HEK293 (cell line): ENCODE measurements around the gene C6orf89.

Experiments
- CTCF ChIA-PET: fragments of 350-600 bp; formaldehyde crosslinking; extraction: SDS; loops from one replicate; lab custom pipeline; 2021; ENCODE audit warnings: antibody characterized with exemption; lab: Yijun Ruan, JAX
- POLR2A ChIA-PET: fragments of 300-600 bp; formaldehyde crosslinking; extraction: SDS; loops from one replicate; lab custom pipeline; 2020; ENCODE audit warnings: antibody characterized with exemption, inconsistent platforms; lab: Yijun Ruan, JAX
- H3K27ac ChIP-seq: fragments of 200-500 bp; sonication (Bioruptor generic); 2 replicates; pipeline ENCODE4 v1.5.1; 2014; ENCODE audit warnings: low read depth, low read length, control low read depth, inconsistent platforms; ENCODE audit errors: extremely low read depth
- H3K36me3 ChIP-seq, 2 experiments: fragments of 200-500 bp in 1 of 2; sonication (Bioruptor generic) in 1 of 2; 1 replicate in 1 of 2; 2 replicates in 1 of 2; pipeline ENCODE4 v1.5.1; 2014 to 2017; ENCODE audit warnings: inconsistent platforms in 2 of 2, low read length in 2 of 2; ENCODE audit not compliant: control insufficient read depth in 2 of 2, insufficient read depth in 1 of 2
- H3K4me1 ChIP-seq: fragments of 200-500 bp; sonication (Bioruptor generic); 2 replicates; pipeline ENCODE4 v1.5.1; 2014; ENCODE audit warnings: mild to moderate bottlenecking, low read length, inconsistent platforms; ENCODE audit not compliant: control insufficient read depth, insufficient read depth
- H3K4me3 ChIP-seq: 2 replicates; pipeline ENCODE4 v1.5.1; 2011; ENCODE audit warnings: low read depth, mild to moderate bottlenecking, control low read depth, low read length, moderate library complexity
- H3K9me3 ChIP-seq: fragments of 200-500 bp; sonication (Bioruptor generic); 2 replicates; pipeline ENCODE4 v1.5.1; 2014; ENCODE audit warnings: low read depth, low read length, inconsistent platforms; ENCODE audit not compliant: control insufficient read depth, insufficient read depth
- ATF2 ChIP-seq: fragments of 450-650 bp; formaldehyde crosslinking; IDR thresholded peaks from 2 replicates; pipeline ENCODE4 v1.5.1; 2016; ENCODE audit warnings: missing biosample characterization, missing genetic modification characterization, low read depth
- CTCF ChIP-seq: fragments of 450-650 bp; formaldehyde crosslinking; IDR thresholded peaks from 2 replicates; pipeline ENCODE4 v1.5.1; 2016; ENCODE audit warnings: missing biosample characterization, missing genetic modification characterization
- HOXD13 ChIP-seq: sonication (generic); formaldehyde crosslinking; IDR thresholded peaks from 2 replicates; pipeline ENCODE4 v1.8.0; 2022; ENCODE audit warnings: missing genetic modification reagents, borderline replicate concordance
- PRDM1 ChIP-seq: fragments of 450-650 bp; formaldehyde crosslinking; IDR thresholded peaks from 2 replicates; pipeline ENCODE4; 2016; ENCODE audit warnings: missing biosample characterization, missing genetic modification characterization
- SCRT1 ChIP-seq: fragments of 450-650 bp; formaldehyde crosslinking; IDR thresholded peaks from 2 replicates; pipeline ENCODE4 v1.5.1; 2016; ENCODE audit warnings: missing biosample characterization, missing genetic modification characterization, borderline replicate concordance
- ZEB2 ChIP-seq: fragments of 450-650 bp; formaldehyde crosslinking; IDR thresholded peaks from 2 replicates; pipeline ENCODE4 v1.5.1; 2016; ENCODE audit warnings: missing biosample characterization, missing genetic modification characterization
- ZIC2 ChIP-seq: fragments of 450-650 bp; formaldehyde crosslinking; IDR thresholded peaks from 2 replicates; pipeline ENCODE4 v1.5.1; 2016; ENCODE audit warnings: missing biosample characterization, missing genetic modification characterization
- ZNF132 ChIP-seq: fragments of 450-650 bp; formaldehyde crosslinking; IDR thresholded peaks from 2 replicates; pipeline ENCODE4 v1.5.1; 2017; ENCODE audit warnings: missing biosample characterization, missing genetic modification characterization, borderline replicate concordance
- ZNF146 ChIP-seq: fragments of 450-650 bp; formaldehyde crosslinking; IDR thresholded peaks from 2 replicates; pipeline ENCODE4 v1.5.1; 2016; ENCODE audit warnings: missing biosample characterization, missing genetic modification characterization
- ZNF175 ChIP-seq: fragments of 450-650 bp; formaldehyde crosslinking; IDR thresholded peaks from 2 replicates; pipeline ENCODE4 v1.5.1; 2016; ENCODE audit warnings: missing biosample characterization, missing genetic modification characterization
- ZNF19 ChIP-seq: fragments of 450-650 bp; formaldehyde crosslinking; IDR thresholded peaks from 2 replicates; pipeline ENCODE4; 2016; ENCODE audit warnings: missing biosample characterization, missing genetic modification characterization, low read depth
- ZNF350 ChIP-seq: fragments of 450-650 bp; formaldehyde crosslinking; IDR thresholded peaks from 2 replicates; pipeline ENCODE4 v1.5.0; 2017; ENCODE audit warnings: missing biosample characterization, mild to moderate bottlenecking, missing genetic modification characterization
- ZNF354C ChIP-seq: fragments of 450-650 bp; formaldehyde crosslinking; IDR thresholded peaks from 2 replicates; pipeline ENCODE4 v1.5.1; 2016; ENCODE audit warnings: missing biosample characterization, missing genetic modification characterization, low read depth, borderline replicate concordance
- ZNF394 ChIP-seq: fragments of 450-650 bp; formaldehyde crosslinking; IDR thresholded peaks from 2 replicates; pipeline ENCODE4 v1.5.1; 2016; ENCODE audit warnings: missing biosample characterization, missing genetic modification characterization, mild to moderate bottlenecking, moderate library complexity, borderline replicate concordance
- ZNF600 ChIP-seq: fragments of 450-650 bp; formaldehyde crosslinking; IDR thresholded peaks from 2 replicates; pipeline ENCODE4 v1.5.1; 2016; ENCODE audit warnings: missing biosample characterization, missing genetic modification characterization
- ZNF777 ChIP-seq: fragments of 450-650 bp; formaldehyde crosslinking; IDR thresholded peaks from 2 replicates; pipeline ENCODE4 v1.5.1; 2017; ENCODE audit warnings: missing biosample characterization, missing genetic modification characterization, borderline replicate concordance
- TF ChIP-seq, protein P1 (sequence below): fragments of 450-650 bp; formaldehyde crosslinking; IDR thresholded peaks from 2 replicates; pipeline ENCODE4 v1.5.1; 2017; ENCODE audit warnings: missing biosample characterization, missing genetic modification characterization

C6orf89 gene

GRCh38 chr6:36862164-36862847 is 23.4 kb upstream of the C6orf89 start:
- no peak for TF ChIP-seq ZNF175
- 0 out of 2 replicates have a peak, but pooled peaks have one; percentile 15 for TF ChIP-seq ZNF600 (tag by site-specific recombination)
- peaks cover 15 to 77% of the 10 kb centered on the region in 2 experiments; a peak in 2 of 3 replicates for H3K36me3 ChIP-seq
- no peak overlapping the region for H3K4me3 ChIP-seq
- H3K4me1 ChIP-seq = no peaks in the 10 kb centered on the region
- H3K9me3 ChIP-seq = no peaks in the 10 kb centered on the region
- H3K27ac ChIP-seq = no peak overlapping the region
- ChIA-PET CTCF (interaction anchor here (0.7 to 8.1 kb wide), 2 partner anchors 11 to 157 kb away, joined by 3 to 77 read pairs; no protein-coding TSS in a partner anchor), POLR2A (interaction anchor here (0.7 to 1.5 kb wide), 3 partner anchors 10 to 98 kb away, joined by 3 to 5 read pairs (median 5); partner anchors contain the start of gene PPIL1)

GRCh38 chr6:36862848-36863382 is 22.8 kb upstream of the C6orf89 start:
- TF ChIP-seq ATF2 (tag by site-specific recombination) (no peak), PRDM1 (tag by site-specific recombination) (peak; percentile 16; the same call in 1 of the 2 replicates)
- CTCF ChIA-PET = interaction anchor here (0.7 to 8.1 kb wide), 2 partner anchors 10 to 12 kb away, joined by 3 to 77 read pairs; no protein-coding TSS in a partner anchor
- no peak overlapping the region for H3K4me3 ChIP-seq
- peaks cover 12 to 79% of the 10 kb centered on the region in 2 experiments; a peak in 2 of 3 replicates for H3K36me3 ChIP-seq
- no peak overlapping the region for H3K27ac ChIP-seq
- H3K4me1 ChIP-seq = no peaks in the 10 kb centered on the region
- no peaks in the 10 kb centered on the region for H3K9me3 ChIP-seq
- POLR2A ChIA-PET = interaction anchor here (1.1 to 2.7 kb wide), 3 partner anchors 11 kb away, joined by 5 to 17 read pairs (median 5); partner anchors contain the start of gene PPIL1

DNA sequence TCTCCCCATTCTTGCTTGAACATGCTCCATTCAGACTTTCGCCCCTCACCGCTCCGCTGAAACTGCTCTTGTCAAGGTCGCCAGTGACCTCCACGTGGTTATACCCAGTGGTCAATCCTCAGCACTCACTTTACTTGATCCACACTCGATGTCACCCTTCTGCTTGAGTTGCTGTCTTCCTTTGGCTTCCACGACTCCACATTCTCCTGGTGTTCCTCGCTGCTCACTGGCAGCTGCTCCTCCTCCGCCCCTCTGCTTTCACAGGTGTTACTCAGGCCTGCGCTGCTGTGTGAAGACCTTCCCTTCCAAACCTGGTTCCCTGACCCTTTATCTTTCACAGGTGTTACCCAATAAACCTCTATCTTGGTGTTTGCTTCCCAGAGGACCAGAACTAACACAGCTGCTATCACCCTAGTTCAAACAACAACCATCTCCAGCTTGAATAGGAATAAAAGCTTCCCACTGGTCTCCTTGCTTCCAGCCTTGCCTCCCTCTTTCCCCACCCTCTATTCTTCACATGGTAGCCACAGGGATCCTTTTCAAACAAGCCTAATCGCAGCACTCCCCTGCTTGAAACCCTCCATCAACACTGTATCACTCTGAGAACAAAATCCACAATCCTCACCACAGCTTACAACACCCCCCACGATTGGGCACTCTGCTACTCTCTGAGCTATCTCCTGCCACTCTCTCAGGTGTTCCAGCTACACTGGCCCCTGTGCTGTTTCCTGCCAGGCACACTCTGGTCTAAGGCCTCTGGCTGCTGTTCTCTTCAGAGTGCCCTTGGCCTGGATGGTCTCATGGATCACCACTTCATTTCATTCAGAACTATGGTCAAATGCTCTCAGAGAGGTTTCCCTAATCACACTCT is 21.8 kb upstream of the C6orf89 start:
- peak; percentile 60 for TF ChIP-seq ZIC2 (tag by site-specific recombination)
- TF ChIP-seq ZEB2 (tag by site-specific recombination) = no peak
- Histone ChIP-seq H3K4me1 (no peaks in the 10 kb centered on the region), H3K36me3 (peaks cover 18 to 79% of the 10 kb centered on the region in 2 experiments; a peak in 2 of 3 replicates), H3K9me3 (no peaks in the 10 kb centered on the region), H3K27ac (no peak overlapping the region), H3K4me3 (no peak overlapping the region)
- ChIA-PET POLR2A (interaction anchor here (1.3 to 2.7 kb wide), 3 partner anchors 10 to 12 kb away, joined by 3 to 17 read pairs (median 5); partner anchors contain the start of gene PPIL1), CTCF (interaction anchor here (0.5 to 8.1 kb wide), 13 partner anchors 9 to 1541 kb away, joined by 3 to 77 read pairs (median 4); no protein-coding TSS in a partner anchor)

DNA sequence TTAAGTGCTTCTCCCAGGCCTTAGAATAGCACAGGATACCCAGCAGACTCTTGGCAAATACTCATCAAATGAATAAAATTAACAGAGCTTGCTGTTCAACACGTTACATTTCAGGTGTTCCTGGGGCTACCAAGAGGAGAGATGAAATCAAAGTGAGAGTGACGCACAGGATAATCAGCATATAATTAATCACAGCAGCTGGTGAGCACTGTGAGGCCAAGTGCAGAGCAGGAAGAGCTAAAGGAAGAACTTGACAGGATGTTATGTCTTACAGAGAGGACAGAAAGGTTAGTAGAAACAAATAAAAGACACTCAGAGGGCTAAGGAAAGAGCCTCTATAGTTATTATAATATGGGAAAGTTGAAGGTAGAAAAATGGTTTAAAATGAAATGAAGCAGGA is 19.9 kb upstream of the C6orf89 start:
- peaks cover 36 to 88% of the 10 kb centered on the region in 2 experiments for H3K36me3 ChIP-seq
- POLR2A ChIA-PET = interaction anchor here (1.0 to 2.7 kb wide), 3 partner anchors 8 to 120 kb away, joined by 3 to 17 read pairs (median 3); partner anchors contain the start of genes MTCH1 and PPIL1
- CTCF ChIA-PET = interaction anchor here (8.1 kb wide), 1 partner anchor 15 kb away, joined by 77 read pairs; no protein-coding TSS in a partner anchor
- no peaks in the 10 kb centered on the region for H3K9me3 ChIP-seq
- H3K4me3 ChIP-seq = no peak overlapping the region
- no peak overlapping the region for H3K27ac ChIP-seq
- H3K4me1 ChIP-seq = no peaks in the 10 kb centered on the region
- TF ChIP-seq HOXD13 (CRISPR knock-in tag) (no peak), SCRT1 (tag by site-specific recombination) (no peak), ZNF19 (tag by site-specific recombination) (no peak), CTCF (tag by site-specific recombination) (no peak), ZNF146 (tag by site-specific recombination) (no peak), ZNF777 (tag by site-specific recombination) (no peak), ZNF350 (no peak), ZNF132 (tag by site-specific recombination) (no peak), ZNF394 (tag by site-specific recombination) (no peak), ZNF354C (tag by site-specific recombination) (no peak)
- TF ChIP-seq, protein P1, sequence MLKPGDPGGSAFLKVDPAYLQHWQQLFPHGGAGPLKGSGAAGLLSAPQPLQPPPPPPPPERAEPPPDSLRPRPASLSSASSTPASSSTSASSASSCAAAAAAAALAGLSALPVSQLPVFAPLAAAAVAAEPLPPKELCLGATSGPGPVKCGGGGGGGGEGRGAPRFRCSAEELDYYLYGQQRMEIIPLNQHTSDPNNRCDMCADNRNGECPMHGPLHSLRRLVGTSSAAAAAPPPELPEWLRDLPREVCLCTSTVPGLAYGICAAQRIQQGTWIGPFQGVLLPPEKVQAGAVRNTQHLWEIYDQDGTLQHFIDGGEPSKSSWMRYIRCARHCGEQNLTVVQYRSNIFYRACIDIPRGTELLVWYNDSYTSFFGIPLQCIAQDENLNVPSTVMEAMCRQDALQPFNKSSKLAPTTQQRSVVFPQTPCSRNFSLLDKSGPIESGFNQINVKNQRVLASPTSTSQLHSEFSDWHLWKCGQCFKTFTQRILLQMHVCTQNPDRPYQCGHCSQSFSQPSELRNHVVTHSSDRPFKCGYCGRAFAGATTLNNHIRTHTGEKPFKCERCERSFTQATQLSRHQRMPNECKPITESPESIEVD (tag by site-specific recombination) = no peak
